Vagina (tissue), 2 donors: ENCODE data around the gene NAV2. TPM values are rescaled to one million over a fixed set of nuclear protein-coding genes. Genes with fewer than 3 reads are reported as not detected.

Source experiments
- DNase-seq, 2 donors: peaks; one replicate each; pipeline ENCODE4 v3.0.0-alpha.2; 2017; ENCODE audit errors: extremely low spot score in 2 of 2
- H3K27ac ChIP-seq: fragments of 200-600 bp; sonication (generic); one replicate; pipeline ENCODE4 v1.5.1; 2019
- H3K27me3 ChIP-seq: fragments of 200-600 bp; sonication (generic); one replicate; pipeline ENCODE4 v1.5.1; 2019
- H3K36me3 ChIP-seq, 2 donors: fragments of 200-600 bp; sonication (generic); one replicate each; pipeline ENCODE4 v1.5.1; 2017 to 2019
- H3K4me1 ChIP-seq: fragments of 200-600 bp; sonication (generic); one replicate; pipeline ENCODE4 v1.5.1; 2019
- H3K4me3 ChIP-seq, 2 donors: fragments of 200-600 bp; sonication (generic); 1 replicate in 1 of 2; 2 replicates in 1 of 2; pipeline ENCODE4 v1.5.1; 2016 to 2019
- H3K9me3 ChIP-seq: fragments of 200-600 bp; sonication (generic); one replicate; pipeline ENCODE4 v1.5.1; 2019
- CTCF ChIP-seq, 3 experiments: fragments of 450-650 bp in 2 of 3; fragments of 200-600 bp in 1 of 3; sonication (generic) in 1 of 3; IDR thresholded peaks; one replicate each; pipeline ENCODE4 v1.5.1; 2017 to 2019; ENCODE audit warnings: antibody characterized with exemption in 3 of 3, mild to moderate bottlenecking in 2 of 3, moderate library complexity in 2 of 3
- POLR2A ChIP-seq, 2 donors: fragments of 450-650 bp; IDR thresholded peaks; one replicate each; pipeline ENCODE4 v1.6.1; 2017; ENCODE audit warnings: antibody characterized with exemption in 2 of 2, mild to moderate bottlenecking in 2 of 2, moderate library complexity in 2 of 2
- POLR2AphosphoS5 ChIP-seq, 2 donors: sonication (generic); formaldehyde crosslinking; IDR thresholded peaks; one replicate each; pipeline ENCODE4 v1.9.0; 2017; ENCODE audit warnings: antibody characterized with exemption in 2 of 2, mild to moderate bottlenecking in 2 of 2, low read depth in 1 of 2; ENCODE audit not compliant: insufficient read depth in 1 of 2
- intact Hi-C: fragments of 100-400 bp; cut with DNase I; formaldehyde crosslinking; loops from one replicate; pipeline ENCODE4 v1.15.1; 2023
- total RNA-seq: library from RNA; depleted of rRNA; stranded (reverse); fragments of >200 nt; gene quantifications from one replicate; pipeline ENCODE4 v1.2.3, GENCODE V29; 2016

NAV2 gene
- total RNA-seq, 1 donor from 2014 or later: 25.3 TPM

GRCh38 chr11:20053572-20053971 is 340.9 kb downstream of the NAV2 start:
- no peaks in the 10 kb centered on the region for H3K27me3 ChIP-seq
- TF ChIP-seq POLR2AphosphoS5 (IDR thresholded peaks at IDR 0.05; ENCODE audit: insufficient read depth in 1 of 2, low read depth in 1 of 2) (peak in 1 of 2 donors; percentile 45), CTCF (IDR thresholded peaks at IDR 0.05) (no peak)
- intact Hi-C loops: no loop called here
- no peak for DNase-seq
- no peak overlapping the region for H3K4me3 ChIP-seq
- no peaks in the 10 kb centered on the region for H3K9me3 ChIP-seq
- peaks cover 44% of the 10 kb centered on the region for H3K4me1 ChIP-seq
- no peak overlapping the region for H3K27ac ChIP-seq
- peaks cover 0 to 12% of the 10 kb centered on the region in 2 donors for H3K36me3 ChIP-seq

GRCh38 chr11:20054584-20054983 is 341.9 kb downstream of the NAV2 start:
- no peak overlapping the region for H3K4me3 ChIP-seq
- intact Hi-C loops: no loop called here
- H3K27ac ChIP-seq: no peak overlapping the region
- DNase-seq: no peak
- H3K9me3 ChIP-seq: no peaks in the 10 kb centered on the region
- no peaks in the 10 kb centered on the region for H3K27me3 ChIP-seq
- H3K4me1 ChIP-seq: peaks cover 35% of the 10 kb centered on the region
- TF ChIP-seq POLR2AphosphoS5 (IDR thresholded peaks at IDR 0.05; ENCODE audit: insufficient read depth in 1 of 2, low read depth in 1 of 2) (no peak), POLR2A (IDR thresholded peaks at IDR 0.05) (no peak), CTCF (IDR thresholded peaks at IDR 0.05) (no peak)
- peaks cover 0 to 4% of the 10 kb centered on the region in 2 donors for H3K36me3 ChIP-seq

- intact Hi-C loops: no loop called here
- Histone ChIP-seq H3K4me1 (peaks cover 28% of the 10 kb centered on the region), H3K36me3 (no peaks in the 10 kb centered on the region), H3K27me3 (no peaks in the 10 kb centered on the region), H3K4me3 (no peak overlapping the region), H3K9me3 (no peaks in the 10 kb centered on the region), H3K27ac (peak overlapping the region; percentile 23)
- no peak for DNase-seq
- TF ChIP-seq CTCF (IDR thresholded peaks at IDR 0.05) (no peak), POLR2AphosphoS5 (IDR thresholded peaks at IDR 0.05; ENCODE audit: insufficient read depth in 1 of 2, low read depth in 1 of 2) (no peak), POLR2A (IDR thresholded peaks at IDR 0.05) (no peak)
These were observed 342.7 kb downstream of the NAV2 start for GRCh38 chr11:20055312-20055711.

GRCh38 chr11:20056109-20056949 is 343.7 kb downstream of the NAV2 start:
- intact Hi-C loops: no loop called here
- H3K36me3 ChIP-seq: no peaks in the 10 kb centered on the region

More at GRCh38 chr11:20056109-20056949, 343.7 kb downstream of the NAV2 start:
- no peaks in the 10 kb centered on the region for H3K27me3 ChIP-seq
- peak overlapping the region; percentile 23 for H3K27ac ChIP-seq
- no peak for TF ChIP-seq POLR2A (IDR thresholded peaks at IDR 0.05)
- no peak for TF ChIP-seq CTCF (IDR thresholded peaks at IDR 0.05)
- peak in 1 of 2 donors; percentile 6 for TF ChIP-seq POLR2AphosphoS5 (IDR thresholded peaks at IDR 0.05; ENCODE audit: insufficient read depth in 1 of 2, low read depth in 1 of 2)
- peaks cover 22% of the 10 kb centered on the region for H3K4me1 ChIP-seq
- no peak for DNase-seq
- no peak overlapping the region for H3K4me3 ChIP-seq
- no peaks in the 10 kb centered on the region for H3K9me3 ChIP-seq
